ENCODE data around the gene NKD1.

Gene NKD1

DNA sequence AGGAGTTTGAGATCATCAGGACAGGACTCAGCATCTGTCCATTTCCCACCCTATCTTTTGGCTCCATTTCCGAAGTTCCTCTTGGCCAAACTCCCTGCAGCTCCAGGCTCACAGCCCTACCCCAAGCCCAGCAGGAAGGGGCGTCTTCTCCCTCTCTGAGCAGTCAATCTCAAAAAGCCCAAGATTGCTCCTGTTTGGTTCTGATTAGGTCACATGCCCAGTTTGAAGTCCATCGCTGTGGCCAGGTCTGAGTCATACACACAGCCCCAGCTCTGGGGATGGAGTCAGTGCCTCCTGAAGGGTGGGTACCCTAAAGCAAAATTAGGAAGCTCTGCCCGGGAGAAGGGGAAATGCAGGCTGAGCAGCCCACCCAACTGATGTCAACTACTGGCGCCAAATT lies 109.0 kb downstream of the NKD1 start:
- H3K4me3 ChIP-seq (ENCODE audit: low read length): no peak overlapping the region
- DNase-seq (ENCODE audit: low read depth): no peak
- TF ChIP-seq, protein P1, sequence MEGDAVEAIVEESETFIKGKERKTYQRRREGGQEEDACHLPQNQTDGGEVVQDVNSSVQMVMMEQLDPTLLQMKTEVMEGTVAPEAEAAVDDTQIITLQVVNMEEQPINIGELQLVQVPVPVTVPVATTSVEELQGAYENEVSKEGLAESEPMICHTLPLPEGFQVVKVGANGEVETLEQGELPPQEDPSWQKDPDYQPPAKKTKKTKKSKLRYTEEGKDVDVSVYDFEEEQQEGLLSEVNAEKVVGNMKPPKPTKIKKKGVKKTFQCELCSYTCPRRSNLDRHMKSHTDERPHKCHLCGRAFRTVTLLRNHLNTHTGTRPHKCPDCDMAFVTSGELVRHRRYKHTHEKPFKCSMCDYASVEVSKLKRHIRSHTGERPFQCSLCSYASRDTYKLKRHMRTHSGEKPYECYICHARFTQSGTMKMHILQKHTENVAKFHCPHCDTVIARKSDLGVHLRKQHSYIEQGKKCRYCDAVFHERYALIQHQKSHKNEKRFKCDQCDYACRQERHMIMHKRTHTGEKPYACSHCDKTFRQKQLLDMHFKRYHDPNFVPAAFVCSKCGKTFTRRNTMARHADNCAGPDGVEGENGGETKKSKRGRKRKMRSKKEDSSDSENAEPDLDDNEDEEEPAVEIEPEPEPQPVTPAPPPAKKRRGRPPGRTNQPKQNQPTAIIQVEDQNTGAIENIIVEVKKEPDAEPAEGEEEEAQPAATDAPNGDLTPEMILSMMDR (IDR thresholded peaks at IDR 0.05; ENCODE audit: insufficient read depth, low read depth, low read length, missing control alignments): no peak

DNA sequence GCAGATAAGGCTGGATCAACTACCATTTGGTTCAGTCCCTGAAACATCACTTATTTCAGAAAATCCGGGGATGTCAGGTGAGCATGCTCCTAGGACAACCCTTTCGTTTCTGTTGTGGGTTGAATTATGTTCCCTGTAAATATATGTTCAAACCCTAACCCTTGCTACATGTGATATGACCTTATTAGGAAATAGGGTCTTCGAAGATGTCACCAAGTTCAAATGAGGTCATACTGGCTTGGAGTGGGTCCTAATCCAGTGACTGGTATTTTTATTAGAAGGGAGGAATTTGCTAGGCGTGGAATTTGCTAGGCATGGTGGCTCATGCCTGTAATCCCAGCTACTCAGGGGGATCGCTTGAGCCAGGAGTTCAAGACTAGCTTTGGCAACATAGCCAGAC lies 111.6 kb downstream of the NKD1 start:
- H3K4me3 ChIP-seq (ENCODE audit: low read length): no peak overlapping the region
- TF ChIP-seq, protein P1 (IDR thresholded peaks at IDR 0.05; ENCODE audit: insufficient read depth, low read depth, low read length, missing control alignments): no peak

DNA sequence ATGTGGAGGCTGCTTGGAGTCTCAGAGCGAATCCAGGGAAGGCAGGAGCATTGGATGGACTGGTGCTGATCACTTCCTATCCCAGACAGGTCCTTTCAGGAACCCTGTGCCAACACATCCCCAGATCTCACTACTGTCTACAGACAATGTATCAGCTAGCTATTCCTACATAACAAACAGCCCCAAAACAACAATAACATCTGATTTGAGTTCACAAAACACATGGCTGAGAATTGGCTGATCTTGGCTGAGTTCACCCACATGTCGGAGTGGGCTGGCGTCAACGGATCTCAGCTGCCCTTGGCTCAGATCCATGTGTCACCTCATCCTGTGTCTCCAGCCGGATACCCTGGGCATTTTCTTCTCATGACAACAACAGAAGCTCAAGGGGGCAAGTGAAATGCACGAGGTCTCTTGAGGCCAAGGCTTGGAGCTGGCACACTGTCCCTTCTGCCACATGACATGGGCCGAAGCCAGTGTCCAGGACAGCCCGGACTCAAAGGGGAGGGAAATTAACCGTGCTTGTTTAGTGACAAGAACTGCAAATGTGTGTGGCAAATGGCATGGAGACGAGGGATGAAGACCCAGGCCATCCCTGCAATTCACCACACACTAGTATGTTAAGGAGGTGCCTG lies 114.2 kb downstream of the NKD1 start:
- TF ChIP-seq, protein P1 (IDR thresholded peaks at IDR 0.05; ENCODE audit: insufficient read depth, low read depth, low read length, missing control alignments): no peak
- no peak for DNase-seq (ENCODE audit: low read depth)

More for the DNA sequence above, 111.6 kb downstream of the NKD1 start:
- no peak for DNase-seq (ENCODE audit: low read depth)

DNA sequence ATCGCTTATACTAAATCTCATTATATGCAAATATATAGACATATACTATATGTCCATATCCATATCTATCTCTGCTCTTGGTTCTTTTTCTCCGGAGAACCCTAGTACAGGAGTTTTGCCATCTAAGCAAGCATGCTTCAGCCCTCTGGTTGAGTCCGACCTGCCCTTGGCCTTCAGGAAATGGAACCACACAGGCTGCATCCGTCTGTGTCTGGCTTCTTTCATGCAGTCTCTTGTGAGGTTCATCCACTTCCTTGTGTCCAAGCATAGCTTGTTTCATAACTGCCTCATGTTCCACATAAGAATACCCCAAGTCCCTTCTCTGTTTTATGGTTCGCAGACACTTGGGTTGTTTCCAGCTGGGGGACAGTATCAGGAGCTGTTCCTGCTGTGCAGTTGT lies 116.1 kb downstream of the NKD1 start:
- no peak overlapping the region for H3K4me3 ChIP-seq (ENCODE audit: low read length)
- no peak for DNase-seq (ENCODE audit: low read depth)
- TF ChIP-seq, protein P1 (IDR thresholded peaks at IDR 0.05; ENCODE audit: insufficient read depth, low read depth, low read length, missing control alignments): no peak

More for the DNA sequence above, 114.2 kb downstream of the NKD1 start:
- no peak overlapping the region for H3K4me3 ChIP-seq (ENCODE audit: low read length)

DNA sequence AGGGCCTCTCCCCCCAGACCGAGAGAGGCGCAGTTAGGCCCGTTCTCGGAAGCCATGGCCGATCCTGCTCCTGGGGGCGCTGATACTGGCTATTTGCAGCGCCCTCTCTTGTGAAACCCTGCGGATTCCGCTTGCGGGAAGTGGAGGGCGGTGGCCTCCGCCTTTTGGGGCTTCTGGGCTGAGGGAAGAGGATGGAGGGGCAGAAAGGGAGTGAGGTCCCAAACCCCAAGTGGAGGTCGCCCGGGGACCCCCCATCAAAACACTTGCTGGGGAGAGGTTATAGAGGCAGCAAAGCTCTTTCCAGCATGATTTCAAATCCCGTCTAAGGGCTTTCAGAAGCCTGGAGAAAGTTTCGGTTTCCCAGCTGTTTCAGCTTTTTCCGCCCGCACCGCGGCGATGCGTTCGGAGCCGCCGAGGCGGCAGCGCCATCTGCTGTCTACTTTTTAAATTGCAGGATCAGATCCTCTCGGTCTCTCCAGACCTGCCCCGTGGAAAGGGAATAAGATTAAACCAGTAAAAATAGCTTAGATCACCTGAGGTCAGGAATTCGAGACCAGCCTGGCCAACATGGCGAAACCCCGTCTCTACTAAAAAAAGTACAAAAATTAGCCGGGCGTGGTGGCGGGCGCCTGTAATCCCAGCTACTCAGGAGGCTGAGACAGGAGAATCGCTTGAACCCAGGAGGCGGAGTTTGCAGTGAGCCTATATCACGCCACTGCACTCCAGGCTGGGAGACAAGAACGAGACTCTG lies 117.1 kb downstream of the NKD1 start:
- TF ChIP-seq, protein P1 (IDR thresholded peaks at IDR 0.05; ENCODE audit: insufficient read depth, low read depth, low read length, missing control alignments): peak; percentile 88
- H3K4me3 ChIP-seq (ENCODE audit: low read length): peak overlapping the region; percentile 45
- peak; percentile 62 for DNase-seq (ENCODE audit: low read depth)

DNA sequence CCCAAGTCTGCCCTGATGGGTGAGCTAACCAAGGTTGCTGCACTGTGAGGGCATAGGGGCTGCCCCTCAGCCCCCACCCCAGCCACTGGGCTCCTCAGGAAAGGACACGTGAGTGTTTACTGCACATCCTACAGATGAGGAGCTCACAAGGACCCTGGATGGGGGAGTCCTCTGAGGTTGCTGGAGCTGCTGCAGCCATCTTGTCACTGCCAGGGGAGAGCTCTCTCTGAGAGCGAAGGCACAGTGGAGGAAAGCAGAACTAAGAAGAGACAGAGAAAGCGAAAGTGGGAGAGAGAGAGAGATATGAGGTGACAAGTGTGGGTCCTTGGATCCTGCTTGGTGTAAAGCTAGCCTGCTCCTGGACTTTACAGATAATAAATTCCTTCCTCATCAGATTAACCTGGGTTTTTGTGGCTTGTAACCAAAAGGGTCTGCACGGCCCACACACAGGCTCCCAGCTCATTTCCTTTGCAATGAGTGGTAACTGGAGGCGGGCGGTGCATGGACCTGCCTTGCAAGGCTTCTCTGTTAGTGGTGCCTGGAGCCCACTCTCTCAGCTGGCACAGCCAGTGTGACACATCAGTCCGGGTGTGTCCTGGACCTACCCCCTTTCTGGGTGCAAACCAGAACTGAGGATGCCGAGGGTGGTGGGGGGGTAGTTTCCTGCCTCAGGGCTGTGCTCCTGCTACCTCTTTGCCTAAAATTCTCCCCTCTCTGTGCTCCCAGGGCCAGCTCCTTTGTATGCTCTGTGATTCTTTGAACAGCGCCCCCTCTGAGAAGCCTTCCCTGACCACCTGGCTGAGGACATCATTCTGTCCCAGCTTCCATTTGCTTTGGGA lies 118.7 kb downstream of the NKD1 start:
- no peak for DNase-seq (ENCODE audit: low read depth)
- TF ChIP-seq, protein P1 (IDR thresholded peaks at IDR 0.05; ENCODE audit: insufficient read depth, low read depth, low read length, missing control alignments): no peak
- no peak overlapping the region for H3K4me3 ChIP-seq (ENCODE audit: low read length)

All from epithelial cell of esophagus (primary cell).